ENCODE data around the gene ARL15. TPM values are rescaled to one million over a fixed set of nuclear protein-coding genes. Genes with fewer than 3 reads are reported as not detected.

ARL15 gene
- total RNA-seq, 1 experiment from 2014 or later: 0.50 TPM

DNA sequence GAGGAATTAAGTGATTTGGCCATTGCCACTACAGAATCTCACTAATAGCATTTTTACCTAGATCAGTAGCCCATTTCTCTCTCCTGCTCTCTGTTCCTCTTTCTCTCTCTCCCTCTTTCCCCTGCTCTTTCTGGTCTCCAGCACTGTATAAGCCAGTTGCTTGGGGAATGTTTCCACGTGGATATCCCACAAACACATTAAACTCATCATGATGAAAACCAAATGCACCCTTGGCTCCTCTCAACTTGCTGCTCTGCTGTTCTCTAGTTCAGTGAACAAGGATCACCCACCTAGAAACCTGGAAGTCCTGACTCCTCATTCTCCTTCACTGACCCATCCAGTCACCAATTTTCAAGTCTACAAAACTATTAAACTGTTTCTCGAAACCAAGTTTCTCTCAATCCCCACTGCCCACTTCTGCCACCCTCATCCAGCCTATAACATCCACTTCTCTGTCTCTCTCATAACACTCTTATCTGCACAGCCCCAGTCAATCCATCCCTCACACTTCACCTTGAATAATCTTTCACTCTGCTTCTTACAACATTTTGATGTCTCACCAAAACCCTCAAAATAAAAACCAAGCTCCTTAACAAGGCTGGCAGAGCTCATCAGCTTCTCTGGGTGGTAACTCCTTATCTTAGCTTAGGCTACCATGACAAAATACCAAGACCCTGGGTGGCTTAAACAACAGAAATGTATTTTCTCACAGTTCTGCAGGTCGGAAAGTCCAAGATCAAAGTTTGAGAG is 79.3 kb downstream of the ARL15 start:
- no peaks in the 10 kb centered on the region for H3K4me1 ChIP-seq (replicated peaks; ENCODE audit: insufficient read depth)
- intact Hi-C loops (cut with micrococcal nuclease; ENCODE audit: unreplicated experiment): no loop called here

DNA sequence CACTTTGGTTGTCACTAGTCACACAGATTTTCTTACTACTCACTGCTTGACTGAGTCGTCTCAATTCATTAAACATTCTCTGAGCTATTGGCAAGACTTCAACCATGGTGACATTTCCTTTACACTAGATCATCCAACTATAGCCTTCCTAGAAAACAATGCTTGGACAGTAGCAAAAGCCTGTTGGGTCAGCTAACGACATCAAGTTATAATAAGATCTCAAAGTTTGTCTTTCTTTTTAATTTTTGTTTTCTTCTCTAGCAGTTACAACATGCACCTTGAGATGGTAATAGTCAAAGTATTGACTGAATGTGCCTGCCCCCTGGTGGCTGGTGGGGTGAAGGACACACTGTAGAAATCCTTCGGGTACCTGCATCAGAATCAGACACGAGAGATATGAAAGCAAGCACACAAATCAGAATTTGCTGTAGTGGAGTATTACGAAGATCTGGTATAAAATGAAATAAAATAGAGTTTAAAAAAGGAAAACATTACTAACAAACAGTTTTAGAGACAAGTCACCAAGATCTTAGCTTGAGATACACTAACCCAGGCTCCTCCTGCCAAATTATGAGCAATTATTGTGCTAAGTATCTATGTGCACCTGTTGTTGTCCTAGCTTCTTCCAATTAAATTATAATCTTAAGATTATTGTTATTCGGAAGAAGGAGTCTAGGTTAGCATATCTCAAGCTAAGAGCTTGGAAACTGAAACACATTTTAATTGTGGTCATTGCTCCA is 81.2 kb downstream of the ARL15 start:
- CTCF ChIA-PET: interaction anchor here (0.5 kb wide), 1 partner anchor 592 kb away, joined by 3 read pairs; no protein-coding TSS in a partner anchor
- TF ChIP-seq, protein P1, sequence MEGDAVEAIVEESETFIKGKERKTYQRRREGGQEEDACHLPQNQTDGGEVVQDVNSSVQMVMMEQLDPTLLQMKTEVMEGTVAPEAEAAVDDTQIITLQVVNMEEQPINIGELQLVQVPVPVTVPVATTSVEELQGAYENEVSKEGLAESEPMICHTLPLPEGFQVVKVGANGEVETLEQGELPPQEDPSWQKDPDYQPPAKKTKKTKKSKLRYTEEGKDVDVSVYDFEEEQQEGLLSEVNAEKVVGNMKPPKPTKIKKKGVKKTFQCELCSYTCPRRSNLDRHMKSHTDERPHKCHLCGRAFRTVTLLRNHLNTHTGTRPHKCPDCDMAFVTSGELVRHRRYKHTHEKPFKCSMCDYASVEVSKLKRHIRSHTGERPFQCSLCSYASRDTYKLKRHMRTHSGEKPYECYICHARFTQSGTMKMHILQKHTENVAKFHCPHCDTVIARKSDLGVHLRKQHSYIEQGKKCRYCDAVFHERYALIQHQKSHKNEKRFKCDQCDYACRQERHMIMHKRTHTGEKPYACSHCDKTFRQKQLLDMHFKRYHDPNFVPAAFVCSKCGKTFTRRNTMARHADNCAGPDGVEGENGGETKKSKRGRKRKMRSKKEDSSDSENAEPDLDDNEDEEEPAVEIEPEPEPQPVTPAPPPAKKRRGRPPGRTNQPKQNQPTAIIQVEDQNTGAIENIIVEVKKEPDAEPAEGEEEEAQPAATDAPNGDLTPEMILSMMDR (conservative IDR thresholded peaks at IDR 0.05): peak; percentile 95
- TF ChIP-seq EZH2 (IDR thresholded peaks at IDR 0.05; ENCODE audit: low read depth): no peak
- Histone ChIP-seq H3K4me2 (no peak overlapping the region), H3K4me3 (no peak overlapping the region), H3K79me2 (ENCODE audit: low read depth) (no peaks in the 10 kb centered on the region), H3K9me3 (ENCODE audit: insufficient read depth, low read depth) (no peaks in the 10 kb centered on the region), H2AFZ (no peak overlapping the region), H3K27ac (no peak overlapping the region), H4K20me1 (ENCODE audit: insufficient read depth) (no peaks in the 10 kb centered on the region), H3K9me2 (ENCODE audit: insufficient read depth) (no peaks in the 10 kb centered on the region), H3K27me3 (ENCODE audit: insufficient read depth, low read depth) (no peaks in the 10 kb centered on the region), H3K4me1 (replicated peaks; ENCODE audit: insufficient read depth) (no peaks in the 10 kb centered on the region), H3F3A (ENCODE audit: insufficient read depth, low read depth) (no peaks in the 10 kb centered on the region), H3K36me3 (ENCODE audit: low read depth) (no peaks in the 10 kb centered on the region)
- BruUV-seq (replicated peaks): no TSS peak
- DNase-seq: peak; percentile 37 to 49
- intact Hi-C loops (cut with micrococcal nuclease; ENCODE audit: unreplicated experiment): no loop called here
- POLR2A ChIA-PET (ENCODE audit: unreplicated experiment): no interaction called here

More for the DNA sequence above, 79.3 kb downstream of the ARL15 start:
- Histone ChIP-seq H3K27ac (no peak overlapping the region), H2AFZ (no peak overlapping the region), H3K27me3 (ENCODE audit: insufficient read depth, low read depth) (no peaks in the 10 kb centered on the region), H3K4me3 (no peak overlapping the region), H3K9me3 (ENCODE audit: insufficient read depth, low read depth) (no peaks in the 10 kb centered on the region), H3K79me2 (ENCODE audit: low read depth) (no peaks in the 10 kb centered on the region), H3F3A (ENCODE audit: insufficient read depth, low read depth) (no peaks in the 10 kb centered on the region), H3K36me3 (ENCODE audit: low read depth) (no peaks in the 10 kb centered on the region), H4K20me1 (ENCODE audit: insufficient read depth) (no peaks in the 10 kb centered on the region), H3K4me2 (no peak overlapping the region), H3K9me2 (ENCODE audit: insufficient read depth) (no peaks in the 10 kb centered on the region)
- no peak for TF ChIP-seq EZH2 (IDR thresholded peaks at IDR 0.05; ENCODE audit: low read depth)
- TF ChIP-seq, protein P1 (conservative IDR thresholded peaks at IDR 0.05): no peak
- CTCF ChIA-PET: no interaction called here
- POLR2A ChIA-PET (ENCODE audit: unreplicated experiment): no interaction called here
- no TSS peak for BruUV-seq (replicated peaks)
- no peak for DNase-seq

DNA sequence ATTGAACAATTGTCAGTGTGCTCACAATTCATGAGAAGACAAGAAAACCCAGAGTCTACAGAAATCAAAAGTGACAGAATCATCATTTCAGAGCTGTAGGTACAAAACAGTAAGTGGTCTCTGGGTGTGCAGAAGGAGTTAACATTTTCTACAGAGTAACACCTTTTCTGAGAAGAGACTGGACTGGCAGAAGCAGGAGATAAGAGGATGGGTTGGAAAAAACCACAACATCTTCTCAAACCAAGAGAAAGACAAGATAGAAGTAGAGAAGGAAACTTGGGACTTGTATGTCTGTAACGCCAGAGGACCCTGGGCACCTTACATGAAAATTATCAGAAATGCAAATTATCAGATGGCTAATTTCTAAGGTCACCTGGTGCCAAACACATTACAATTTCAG is 82.6 kb downstream of the ARL15 start:
- Histone ChIP-seq H3F3A (ENCODE audit: insufficient read depth, low read depth) (no peaks in the 10 kb centered on the region), H3K9me3 (ENCODE audit: insufficient read depth, low read depth) (no peaks in the 10 kb centered on the region), H3K4me1 (replicated peaks; ENCODE audit: insufficient read depth) (no peaks in the 10 kb centered on the region), H4K20me1 (ENCODE audit: insufficient read depth) (no peaks in the 10 kb centered on the region), H3K79me2 (ENCODE audit: low read depth) (no peaks in the 10 kb centered on the region), H3K27me3 (ENCODE audit: insufficient read depth, low read depth) (no peaks in the 10 kb centered on the region), H3K27ac (no peak overlapping the region), H3K4me2 (no peak overlapping the region), H2AFZ (no peak overlapping the region), H3K4me3 (no peak overlapping the region), H3K9me2 (ENCODE audit: insufficient read depth) (no peaks in the 10 kb centered on the region), H3K36me3 (ENCODE audit: low read depth) (no peaks in the 10 kb centered on the region)
- ChIA-PET CTCF (interaction anchor here (0.6 kb wide), 1 partner anchor 23 kb away, joined by 4 read pairs; no protein-coding TSS in a partner anchor), POLR2A (ENCODE audit: unreplicated experiment) (no interaction called here)
- intact Hi-C loops (cut with micrococcal nuclease; ENCODE audit: unreplicated experiment): no loop called here
- no peak for DNase-seq
- no TSS peak for BruUV-seq (replicated peaks)
- TF ChIP-seq EZH2 (IDR thresholded peaks at IDR 0.05; ENCODE audit: low read depth): no peak
- TF ChIP-seq, protein P1 (conservative IDR thresholded peaks at IDR 0.05): no peak
